Prostate gland (tissue), 2 donors: Measurements from ENCODE around the gene PRKAG2.

Experiments
- POLR2A ChIP-seq: fragments of 450-650 bp; IDR thresholded peaks from one replicate; pipeline ENCODE4 v1.6.1; 2016; ENCODE audit warnings: antibody characterized with exemption, mild to moderate bottlenecking
- TF ChIP-seq, protein P1 (sequence below), 4 experiments: fragments of 200-600 bp in 2 of 4; fragments of 450-650 bp in 2 of 4; sonication (generic) in 2 of 4; IDR thresholded peaks; 1 replicate in 3 of 4; 2 replicates in 1 of 4; pipeline ENCODE4 v1.5.1; 2016 to 2019; ENCODE audit warnings: antibody characterized with exemption in 4 of 4, mild to moderate bottlenecking in 2 of 4, moderate library complexity in 2 of 4

DNA sequence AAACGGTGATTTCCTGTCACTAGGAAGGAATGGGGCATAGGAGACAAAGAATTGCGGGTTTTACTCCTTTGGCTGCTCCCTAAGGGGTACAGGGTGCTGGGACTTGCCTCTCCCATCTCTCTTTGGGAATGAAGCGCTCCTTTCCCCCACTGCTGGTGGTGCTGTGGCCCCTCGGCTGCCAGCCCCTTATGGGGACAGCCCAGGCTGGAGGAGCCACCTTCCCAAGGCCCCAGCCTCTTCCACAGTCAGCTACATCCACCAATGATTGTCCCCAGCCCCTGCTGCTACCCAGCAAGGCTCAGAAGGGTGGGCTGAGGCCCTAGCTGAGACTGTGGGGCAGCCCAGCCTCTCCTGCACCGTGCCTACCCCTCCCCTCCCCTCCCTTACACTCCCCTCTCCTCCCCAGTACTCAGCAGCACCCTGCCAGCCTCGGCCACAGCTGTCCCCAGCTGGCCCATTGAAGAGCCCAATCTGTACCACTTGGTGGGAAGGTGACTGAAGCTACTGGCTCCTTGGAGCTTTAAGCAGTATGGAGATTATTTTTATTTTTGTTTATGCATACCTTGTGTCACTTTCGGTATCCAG is 19.0 kb downstream of the PRKAG2 start:
- TF ChIP-seq POLR2A = no peak
- TF ChIP-seq, protein P1, sequence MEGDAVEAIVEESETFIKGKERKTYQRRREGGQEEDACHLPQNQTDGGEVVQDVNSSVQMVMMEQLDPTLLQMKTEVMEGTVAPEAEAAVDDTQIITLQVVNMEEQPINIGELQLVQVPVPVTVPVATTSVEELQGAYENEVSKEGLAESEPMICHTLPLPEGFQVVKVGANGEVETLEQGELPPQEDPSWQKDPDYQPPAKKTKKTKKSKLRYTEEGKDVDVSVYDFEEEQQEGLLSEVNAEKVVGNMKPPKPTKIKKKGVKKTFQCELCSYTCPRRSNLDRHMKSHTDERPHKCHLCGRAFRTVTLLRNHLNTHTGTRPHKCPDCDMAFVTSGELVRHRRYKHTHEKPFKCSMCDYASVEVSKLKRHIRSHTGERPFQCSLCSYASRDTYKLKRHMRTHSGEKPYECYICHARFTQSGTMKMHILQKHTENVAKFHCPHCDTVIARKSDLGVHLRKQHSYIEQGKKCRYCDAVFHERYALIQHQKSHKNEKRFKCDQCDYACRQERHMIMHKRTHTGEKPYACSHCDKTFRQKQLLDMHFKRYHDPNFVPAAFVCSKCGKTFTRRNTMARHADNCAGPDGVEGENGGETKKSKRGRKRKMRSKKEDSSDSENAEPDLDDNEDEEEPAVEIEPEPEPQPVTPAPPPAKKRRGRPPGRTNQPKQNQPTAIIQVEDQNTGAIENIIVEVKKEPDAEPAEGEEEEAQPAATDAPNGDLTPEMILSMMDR (IDR thresholded peaks at IDR 0.05) = no peak
